Karpas-422 (cell line): ENCODE results near the gene AFDN. TPM values are rescaled to one million over a fixed set of nuclear protein-coding genes. Genes with fewer than 3 reads are reported as not detected.

Experiments
- DNase-seq: peaks from one replicate; pipeline ENCODE4 v3.0.0-alpha.2; 2015
- H2AFZ ChIP-seq: fragments of 200-600 bp; sonication (generic); 2 replicates; pipeline ENCODE4 v1.6.1; 2014; ENCODE audit warnings: antibody characterized with exemption, low read length, mixed read lengths
- H3K27ac ChIP-seq: fragments of 200-600 bp; sonication (generic); 2 replicates; pipeline ENCODE4 v1.5.1; 2014; ENCODE audit warnings: mild to moderate bottlenecking, low read length, moderate library complexity
- H3K27me3 ChIP-seq: fragments of 200-600 bp; sonication (generic); 2 replicates; pipeline ENCODE4 v1.6.1; 2014; ENCODE audit warnings: low read length, mixed read lengths
- H3K36me3 ChIP-seq: fragments of 200-600 bp; sonication (generic); 2 replicates; pipeline ENCODE4 v1.6.1; 2014; ENCODE audit warnings: low read length, mixed read lengths; ENCODE audit not compliant: insufficient read depth
- H3K4me1 ChIP-seq: fragments of 200-600 bp; sonication (generic); 2 replicates; pipeline ENCODE4 v1.6.1; 2014; ENCODE audit warnings: mild to moderate bottlenecking, low read length, mixed read lengths
- H3K4me2 ChIP-seq: fragments of 200-600 bp; sonication (generic); 2 replicates; pipeline ENCODE4 v1.6.1; 2014; ENCODE audit warnings: low read length, low read depth, mild to moderate bottlenecking; ENCODE audit not compliant: poor library complexity, severe bottlenecking
- H3K4me3 ChIP-seq: fragments of 200-600 bp; sonication (generic); 2 replicates; pipeline ENCODE4 v1.5.1; 2014; ENCODE audit warnings: mild to moderate bottlenecking, antibody characterized with exemption, low read length, mixed read lengths
- H3K79me2 ChIP-seq: fragments of 200-600 bp; sonication (generic); 2 replicates; pipeline ENCODE4 v1.6.1; 2014; ENCODE audit warnings: mild to moderate bottlenecking, low read length, mixed read lengths
- H3K9ac ChIP-seq: fragments of 200-600 bp; sonication (generic); 2 replicates; pipeline ENCODE4 v1.6.0; 2014; ENCODE audit warnings: low read length
- H3K9me2 ChIP-seq: fragments of 200-600 bp; sonication (generic), shearing (Covaris generic); replicated peaks from 2 replicates; pipeline ENCODE4 v1.6.0; 2014; ENCODE audit warnings: mild to moderate bottlenecking, low read length, moderate library complexity; ENCODE audit not compliant: insufficient read depth
- H3K9me3 ChIP-seq: fragments of 300-700, 200-600 bp; sonication (generic); 2 replicates; pipeline ENCODE4 v1.6.1; 2014; ENCODE audit warnings: low read length, mixed read lengths
- H4K20me1 ChIP-seq: fragments of 200-600 bp; sonication (generic); 2 replicates; pipeline ENCODE4 v1.6.1; 2014; ENCODE audit warnings: mild to moderate bottlenecking, antibody characterized with exemption, low read length, low read depth; ENCODE audit not compliant: insufficient read depth
- total RNA-seq: library from RNA; depleted of rRNA; stranded (reverse); fragments of >200 nt; shearing (Covaris generic); gene quantifications from 2 replicates; pipeline ENCODE4 v1.2.3, GENCODE V29; 2014; ENCODE audit warnings: low replicate concordance

The AFDN gene
- total RNA-seq, 1 experiment from 2014 or later = 21.0 TPM

DNA sequence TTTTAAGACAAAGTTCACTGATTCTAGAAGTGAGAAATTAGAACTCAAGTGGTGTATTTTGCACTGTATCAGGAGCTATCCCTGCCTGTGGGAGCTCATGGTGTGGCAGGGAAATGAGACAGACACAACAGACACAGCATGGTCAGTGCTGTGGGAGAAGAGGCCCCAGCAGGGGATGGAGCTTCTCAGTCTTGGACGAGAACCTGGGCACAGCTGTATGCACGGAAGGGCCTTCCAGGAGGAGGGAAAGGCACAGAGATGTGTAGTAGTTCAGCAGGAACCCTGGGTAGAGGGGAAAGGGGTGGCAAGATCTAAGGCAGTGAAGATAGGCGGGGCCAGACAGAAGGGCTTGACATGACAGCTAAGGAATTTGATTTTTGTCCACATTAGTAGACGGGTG, 122.0 kb downstream of the AFDN start:
- Histone ChIP-seq H3K27ac (no peak overlapping the region), H2AFZ (no peak overlapping the region), H3K79me2 (no peaks in the 10 kb centered on the region), H3K4me3 (no peak overlapping the region), H3K9me2 (no peaks in the 10 kb centered on the region), H3K9me3 (no peaks in the 10 kb centered on the region), H3K4me2 (no peak overlapping the region), H3K4me1 (no peaks in the 10 kb centered on the region), H3K36me3 (no peaks in the 10 kb centered on the region), H3K9ac (no peak overlapping the region), H4K20me1 (no peaks in the 10 kb centered on the region), H3K27me3 (no peaks in the 10 kb centered on the region)
- no peak for DNase-seq

DNA sequence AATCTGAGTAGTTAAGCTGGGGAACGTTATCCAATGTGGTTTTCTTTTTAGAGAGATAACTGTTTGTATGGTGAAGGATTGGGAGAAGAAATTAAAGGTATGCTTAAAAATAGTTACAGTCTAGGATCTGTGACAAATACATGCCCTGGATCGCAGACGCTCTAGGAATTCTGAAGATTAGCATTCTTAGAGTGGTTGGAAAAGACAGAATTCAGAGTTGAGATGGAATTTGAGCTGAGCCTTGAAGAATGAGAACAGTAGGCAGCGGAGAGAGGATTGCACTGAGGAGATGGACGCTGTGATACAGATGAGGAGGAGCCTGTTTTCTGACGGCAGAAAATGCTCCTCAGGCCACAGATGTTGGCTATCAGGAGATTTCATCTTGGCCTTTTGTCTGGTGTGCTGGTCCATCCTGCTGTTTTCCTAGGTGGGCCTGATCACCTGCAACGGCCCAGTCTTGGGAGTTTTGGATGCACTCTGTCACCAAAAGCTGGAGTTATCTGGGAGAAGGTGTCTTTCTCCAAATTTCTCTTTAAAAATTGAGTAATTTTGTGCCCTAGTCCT, 122.5 kb downstream of the AFDN start:
- H3K4me1 ChIP-seq = no peaks in the 10 kb centered on the region
- H3K9me3 ChIP-seq = no peaks in the 10 kb centered on the region
- no peak overlapping the region for H2AFZ ChIP-seq
- H3K36me3 ChIP-seq = no peaks in the 10 kb centered on the region
- no peak overlapping the region for H3K4me2 ChIP-seq
- H3K27ac ChIP-seq = no peak overlapping the region
- no peaks in the 10 kb centered on the region for H3K9me2 ChIP-seq
- no peaks in the 10 kb centered on the region for H3K27me3 ChIP-seq
- H3K79me2 ChIP-seq = no peaks in the 10 kb centered on the region
- no peak for DNase-seq
- no peak overlapping the region for H3K9ac ChIP-seq
- H3K4me3 ChIP-seq = no peak overlapping the region
- H4K20me1 ChIP-seq = no peaks in the 10 kb centered on the region

DNA sequence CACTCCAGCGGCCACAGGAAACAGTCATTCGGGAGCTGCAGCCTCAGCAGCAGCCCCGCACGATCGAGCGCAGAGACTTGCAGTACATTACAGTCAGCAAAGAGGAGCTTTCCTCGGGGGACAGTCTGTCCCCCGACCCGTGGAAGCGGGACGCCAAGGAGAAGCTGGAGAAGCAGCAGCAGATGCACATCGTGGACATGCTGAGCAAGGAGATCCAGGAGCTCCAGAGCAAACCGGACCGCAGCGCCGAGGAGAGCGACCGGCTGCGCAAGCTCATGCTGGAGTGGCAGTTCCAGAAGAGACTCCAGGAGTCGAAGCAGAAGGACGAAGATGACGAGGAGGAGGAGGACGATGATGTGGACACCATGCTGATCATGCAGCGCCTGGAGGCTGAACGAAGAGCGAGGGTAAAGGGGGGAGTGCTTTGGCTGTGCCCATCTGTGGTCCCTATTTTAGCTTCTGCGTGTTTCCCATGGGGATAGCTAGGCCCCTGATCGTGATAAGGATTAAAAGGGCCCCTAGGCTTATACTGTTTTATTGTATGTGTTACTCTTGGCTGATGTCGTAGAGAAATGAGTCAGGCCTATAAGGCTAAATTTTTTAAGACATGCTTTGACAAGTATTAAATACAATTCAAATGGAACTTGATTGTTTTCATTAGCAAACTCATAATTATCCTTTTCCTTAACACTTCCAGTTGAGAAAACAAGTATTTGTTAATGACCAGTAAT, 125.2 kb downstream of the AFDN start:
- H3K79me2 ChIP-seq = no peaks in the 10 kb centered on the region
- H3K9ac ChIP-seq = no peak overlapping the region
- no peak overlapping the region for H3K4me2 ChIP-seq

DNA sequence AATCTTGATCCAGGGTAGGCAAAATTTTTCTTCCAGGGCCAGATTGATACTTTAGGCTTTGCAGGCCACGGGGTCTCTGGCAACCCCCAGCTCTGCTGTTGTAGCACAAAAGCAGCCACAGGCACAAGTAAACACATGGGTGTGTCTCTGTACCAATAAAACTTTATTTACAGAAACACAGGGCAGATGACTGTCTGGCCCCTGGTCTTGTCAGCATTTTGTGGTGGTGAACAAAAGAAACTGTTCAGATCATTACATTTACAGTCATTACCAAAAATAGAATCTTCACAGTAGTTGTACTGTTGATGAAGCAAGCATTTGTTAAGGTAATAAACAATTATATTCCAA, 125.8 kb downstream of the AFDN start:
- Histone ChIP-seq H3K4me1 (no peaks in the 10 kb centered on the region), H3K4me3 (no peak overlapping the region), H3K4me2 (no peak overlapping the region), H4K20me1 (no peaks in the 10 kb centered on the region), H3K9me3 (no peaks in the 10 kb centered on the region), H3K27me3 (no peaks in the 10 kb centered on the region), H3K36me3 (no peaks in the 10 kb centered on the region), H3K79me2 (no peaks in the 10 kb centered on the region), H3K9me2 (no peaks in the 10 kb centered on the region), H2AFZ (no peak overlapping the region), H3K9ac (no peak overlapping the region), H3K27ac (no peak overlapping the region)
- no peak for DNase-seq

More for the DNA sequence above, 125.2 kb downstream of the AFDN start:
- DNase-seq = no peak
- Histone ChIP-seq H3K27ac (no peak overlapping the region), H3K36me3 (no peaks in the 10 kb centered on the region), H3K9me2 (no peaks in the 10 kb centered on the region), H4K20me1 (no peaks in the 10 kb centered on the region), H3K4me1 (no peaks in the 10 kb centered on the region), H2AFZ (no peak overlapping the region), H3K27me3 (no peaks in the 10 kb centered on the region), H3K4me3 (no peak overlapping the region), H3K9me3 (no peaks in the 10 kb centered on the region)

DNA sequence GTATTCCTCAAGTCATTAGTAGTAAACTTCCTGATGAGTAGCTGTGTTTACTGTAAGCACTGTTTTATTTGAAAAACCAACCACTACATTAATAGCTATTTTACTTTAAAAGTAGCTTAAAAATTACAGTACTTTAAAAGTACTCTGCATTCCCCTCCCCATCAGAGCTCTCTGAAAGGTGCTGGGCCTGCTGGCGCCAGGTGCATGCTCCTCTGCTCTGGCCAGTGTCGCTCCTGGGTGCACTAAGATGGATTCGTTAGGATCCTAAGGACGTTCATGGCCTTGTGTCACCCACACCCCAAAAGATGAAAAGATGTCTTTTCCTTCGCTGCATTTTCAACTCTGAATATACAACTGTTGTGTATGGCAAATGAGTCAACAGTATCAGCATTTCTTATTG, 126.8 kb downstream of the AFDN start:
- Histone ChIP-seq H3K79me2 (no peaks in the 10 kb centered on the region), H3K36me3 (no peaks in the 10 kb centered on the region), H3K9ac (no peak overlapping the region), H3K27me3 (no peaks in the 10 kb centered on the region), H3K27ac (no peak overlapping the region), H3K4me3 (no peak overlapping the region), H3K4me2 (no peak overlapping the region), H2AFZ (no peak overlapping the region), H3K4me1 (no peaks in the 10 kb centered on the region), H4K20me1 (no peaks in the 10 kb centered on the region), H3K9me2 (no peaks in the 10 kb centered on the region), H3K9me3 (no peaks in the 10 kb centered on the region)
- no peak for DNase-seq

DNA sequence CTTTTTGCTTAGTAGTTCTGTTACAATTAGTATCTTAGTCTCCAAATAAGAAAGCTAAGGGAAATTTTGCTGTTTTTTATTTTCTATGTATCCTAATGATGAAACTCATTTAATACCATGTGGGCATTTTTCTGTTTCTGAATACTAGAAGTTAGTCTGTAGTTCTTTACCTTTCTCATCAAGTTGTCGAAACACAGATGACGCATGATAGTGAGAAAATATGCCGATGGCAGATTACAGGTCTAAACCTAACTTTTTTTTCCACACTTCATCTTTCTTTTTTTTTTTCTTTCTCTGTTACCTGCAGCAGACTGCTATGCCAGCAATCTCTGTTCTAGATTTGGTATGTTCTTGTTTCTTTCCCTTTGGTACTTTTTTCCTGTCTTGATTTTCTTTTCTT, 127.4 kb downstream of the AFDN start:
- Histone ChIP-seq H3K4me2 (no peak overlapping the region), H3K9me3 (no peaks in the 10 kb centered on the region), H2AFZ (no peak overlapping the region), H3K9me2 (no peaks in the 10 kb centered on the region), H3K9ac (no peak overlapping the region), H3K27me3 (no peaks in the 10 kb centered on the region), H3K4me1 (no peaks in the 10 kb centered on the region), H3K36me3 (no peaks in the 10 kb centered on the region), H3K27ac (no peak overlapping the region), H3K79me2 (no peaks in the 10 kb centered on the region), H4K20me1 (no peaks in the 10 kb centered on the region), H3K4me3 (no peak overlapping the region)
- DNase-seq = no peak

DNA sequence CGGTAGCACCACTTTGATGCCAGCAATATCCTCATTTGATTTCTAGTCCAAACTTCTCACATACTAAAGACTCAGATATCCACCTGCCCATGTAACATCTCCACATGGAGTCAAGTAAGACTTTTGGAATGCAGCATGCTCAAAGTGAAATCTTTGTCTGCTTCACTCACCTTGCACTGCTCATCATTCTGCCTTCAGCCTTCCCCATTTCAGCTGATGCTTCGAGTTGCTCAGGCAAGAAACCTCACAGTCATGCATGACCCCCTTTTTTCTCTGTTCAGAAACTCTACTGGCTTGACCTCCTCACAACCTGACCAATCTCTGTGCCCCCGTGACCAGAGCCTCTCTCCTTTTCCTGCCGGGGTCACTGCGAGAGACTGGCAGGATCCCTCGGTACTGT, 129.8 kb downstream of the AFDN start:
- no peak overlapping the region for H3K4me3 ChIP-seq
- H3K4me1 ChIP-seq = no peaks in the 10 kb centered on the region
- H3K4me2 ChIP-seq = no peak overlapping the region
- no peak overlapping the region for H2AFZ ChIP-seq
- DNase-seq = no peak
- H3K27me3 ChIP-seq = no peaks in the 10 kb centered on the region
- H3K79me2 ChIP-seq = no peaks in the 10 kb centered on the region
- no peak overlapping the region for H3K27ac ChIP-seq
- H3K36me3 ChIP-seq = no peaks in the 10 kb centered on the region
- H4K20me1 ChIP-seq = no peaks in the 10 kb centered on the region
- H3K9ac ChIP-seq = no peak overlapping the region
- no peaks in the 10 kb centered on the region for H3K9me3 ChIP-seq
- no peaks in the 10 kb centered on the region for H3K9me2 ChIP-seq

DNA sequence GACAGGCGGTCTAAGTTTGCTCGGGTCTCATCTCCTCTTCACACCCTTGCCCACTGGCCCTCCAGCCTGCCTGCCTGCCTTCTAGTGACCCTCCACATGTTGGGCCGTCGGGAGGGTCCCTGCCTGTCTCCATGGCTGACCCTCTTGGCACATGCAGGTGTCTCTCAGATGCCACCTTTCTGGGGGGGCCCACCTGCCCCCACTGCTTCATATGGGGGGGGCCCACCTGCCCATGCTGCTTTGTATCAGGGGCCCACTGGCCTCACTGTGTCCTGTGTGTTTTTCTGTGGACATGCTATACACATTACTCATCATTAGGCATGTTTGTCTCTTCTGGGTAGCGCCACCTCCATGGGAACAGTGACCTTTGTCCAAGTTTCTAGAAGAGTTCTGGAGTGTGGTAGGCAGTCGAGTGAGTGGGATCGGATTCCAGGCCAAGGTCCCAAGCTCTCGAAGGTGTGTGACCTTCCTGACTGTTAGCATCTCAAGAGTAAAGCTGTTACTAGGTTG, 130.3 kb downstream of the AFDN start:
- H3K27me3 ChIP-seq = no peaks in the 10 kb centered on the region
- H3K9me2 ChIP-seq = no peaks in the 10 kb centered on the region
- no peaks in the 10 kb centered on the region for H3K36me3 ChIP-seq
- H3K79me2 ChIP-seq = no peaks in the 10 kb centered on the region
- no peak overlapping the region for H3K4me2 ChIP-seq
- no peak overlapping the region for H2AFZ ChIP-seq
- no peak overlapping the region for H3K9ac ChIP-seq
- no peak for DNase-seq
- no peak overlapping the region for H3K4me3 ChIP-seq
- H3K4me1 ChIP-seq = no peaks in the 10 kb centered on the region
- H3K27ac ChIP-seq = no peak overlapping the region
- H4K20me1 ChIP-seq = no peaks in the 10 kb centered on the region
- no peaks in the 10 kb centered on the region for H3K9me3 ChIP-seq
